Measurements from ENCODE around the gene TNFRSF21.

TNFRSF21 gene

GRCh38 chr6:47307362-47308197 lies 2.1 kb downstream of the TNFRSF21 start:
- Mint-ChIP-seq H3K36me3 (ENCODE audit: low read depth) (no peaks in the 10 kb centered on the region), H3K4me1 (ENCODE audit: low read depth) (peaks cover 14% of the 10 kb centered on the region), H3K9me3 (no peaks in the 10 kb centered on the region), H3K4me3 (peak overlapping the region; percentile 15), H3K27ac (no peak overlapping the region), H3K27me3 (peaks cover 40% of the 10 kb centered on the region)

- Mint-ChIP-seq H3K27me3 (peaks cover 38% of the 10 kb centered on the region), H3K9me3 (no peaks in the 10 kb centered on the region), H3K4me3 (no peak overlapping the region), H3K36me3 (ENCODE audit: low read depth) (no peaks in the 10 kb centered on the region), H3K4me1 (ENCODE audit: low read depth) (peaks cover 18% of the 10 kb centered on the region), H3K27ac (no peak overlapping the region)
Measured at GRCh38 chr6:47306887-47307286, 2.8 kb downstream of the TNFRSF21 start.

GRCh38 chr6:47303861-47304260 lies 5.8 kb downstream of the TNFRSF21 start:
- no peak overlapping the region for H3K27ac Mint-ChIP-seq
- H3K9me3 Mint-ChIP-seq, result no peaks in the 10 kb centered on the region
- no peaks in the 10 kb centered on the region for H3K36me3 Mint-ChIP-seq (ENCODE audit: low read depth)
- peaks cover 37% of the 10 kb centered on the region for H3K27me3 Mint-ChIP-seq
- H3K4me3 Mint-ChIP-seq, result no peak overlapping the region
- H3K4me1 Mint-ChIP-seq (ENCODE audit: low read depth), result peaks cover 15% of the 10 kb centered on the region

- H3K36me3 Mint-ChIP-seq (ENCODE audit: low read depth), result no peaks in the 10 kb centered on the region
- no peaks in the 10 kb centered on the region for H3K9me3 Mint-ChIP-seq
- peaks cover 34% of the 10 kb centered on the region for H3K27me3 Mint-ChIP-seq
- H3K4me1 Mint-ChIP-seq (ENCODE audit: low read depth), result peaks cover 13% of the 10 kb centered on the region
- no peak overlapping the region for H3K4me3 Mint-ChIP-seq
- H3K27ac Mint-ChIP-seq, result no peak overlapping the region
Measured at GRCh38 chr6:47303342-47303741, 6.4 kb downstream of the TNFRSF21 start.

- Mint-ChIP-seq H3K27me3 (peaks cover 28% of the 10 kb centered on the region), H3K36me3 (ENCODE audit: low read depth) (no peaks in the 10 kb centered on the region), H3K4me3 (no peak overlapping the region), H3K27ac (no peak overlapping the region), H3K4me1 (ENCODE audit: low read depth) (peaks cover 6% of the 10 kb centered on the region), H3K9me3 (no peaks in the 10 kb centered on the region)
Measured at GRCh38 chr6:47302043-47302442, 7.7 kb downstream of the TNFRSF21 start.

- no peak overlapping the region for H3K4me3 Mint-ChIP-seq
- no peaks in the 10 kb centered on the region for H3K36me3 Mint-ChIP-seq (ENCODE audit: low read depth)
- peaks cover 6% of the 10 kb centered on the region for H3K4me1 Mint-ChIP-seq (ENCODE audit: low read depth)
- H3K27ac Mint-ChIP-seq, result no peak overlapping the region
- no peaks in the 10 kb centered on the region for H3K9me3 Mint-ChIP-seq
- H3K27me3 Mint-ChIP-seq, result peaks cover 24% of the 10 kb centered on the region
Measured at GRCh38 chr6:47301441-47301840, 8.3 kb downstream of the TNFRSF21 start.

GRCh38 chr6:47300417-47300816 lies 9.3 kb downstream of the TNFRSF21 start:
- H3K36me3 Mint-ChIP-seq (ENCODE audit: low read depth), result no peaks in the 10 kb centered on the region
- H3K27me3 Mint-ChIP-seq, result peaks cover 20% of the 10 kb centered on the region
- H3K9me3 Mint-ChIP-seq, result no peaks in the 10 kb centered on the region
- no peak overlapping the region for H3K27ac Mint-ChIP-seq
- H3K4me1 Mint-ChIP-seq (ENCODE audit: low read depth), result peaks cover 6% of the 10 kb centered on the region
- no peak overlapping the region for H3K4me3 Mint-ChIP-seq

- H3K27me3 Mint-ChIP-seq, result peaks cover 20% of the 10 kb centered on the region
- no peak overlapping the region for H3K4me3 Mint-ChIP-seq
- H3K4me1 Mint-ChIP-seq (ENCODE audit: low read depth), result peaks cover 6% of the 10 kb centered on the region
- no peaks in the 10 kb centered on the region for H3K36me3 Mint-ChIP-seq (ENCODE audit: low read depth)
- no peaks in the 10 kb centered on the region for H3K9me3 Mint-ChIP-seq
- no peak overlapping the region for H3K27ac Mint-ChIP-seq
Measured at GRCh38 chr6:47299965-47300364, 9.7 kb downstream of the TNFRSF21 start.

GRCh38 chr6:47298475-47298874 lies 11.2 kb downstream of the TNFRSF21 start:
- peaks cover 6% of the 10 kb centered on the region for H3K4me1 Mint-ChIP-seq (ENCODE audit: low read depth)
- H3K4me3 Mint-ChIP-seq, result no peak overlapping the region
- peaks cover 20% of the 10 kb centered on the region for H3K27me3 Mint-ChIP-seq
- no peaks in the 10 kb centered on the region for H3K9me3 Mint-ChIP-seq
- no peaks in the 10 kb centered on the region for H3K36me3 Mint-ChIP-seq (ENCODE audit: low read depth)
- H3K27ac Mint-ChIP-seq, result no peak overlapping the region

- Mint-ChIP-seq H3K27ac (no peak overlapping the region), H3K9me3 (peaks cover 7% of the 10 kb centered on the region), H3K36me3 (ENCODE audit: low read depth) (no peaks in the 10 kb centered on the region), H3K4me1 (ENCODE audit: low read depth) (no peaks in the 10 kb centered on the region), H3K27me3 (peaks cover 16% of the 10 kb centered on the region), H3K4me3 (no peak overlapping the region)
Measured at GRCh38 chr6:47294990-47295389, 14.7 kb downstream of the TNFRSF21 start.

- Mint-ChIP-seq H3K9me3 (peaks cover 7% of the 10 kb centered on the region), H3K36me3 (ENCODE audit: low read depth) (no peaks in the 10 kb centered on the region), H3K4me3 (no peak overlapping the region), H3K27ac (no peak overlapping the region), H3K4me1 (ENCODE audit: low read depth) (no peaks in the 10 kb centered on the region), H3K27me3 (peaks cover 13% of the 10 kb centered on the region)
Measured at GRCh38 chr6:47292944-47293343, 16.8 kb downstream of the TNFRSF21 start.

- no peak overlapping the region for H3K4me3 Mint-ChIP-seq
- H3K36me3 Mint-ChIP-seq (ENCODE audit: low read depth), result no peaks in the 10 kb centered on the region
- no peaks in the 10 kb centered on the region for H3K4me1 Mint-ChIP-seq (ENCODE audit: low read depth)
- H3K27me3 Mint-ChIP-seq, result peaks cover 9% of the 10 kb centered on the region
- H3K27ac Mint-ChIP-seq, result no peak overlapping the region
- peaks cover 7% of the 10 kb centered on the region for H3K9me3 Mint-ChIP-seq
Measured at GRCh38 chr6:47292027-47292426, 17.7 kb downstream of the TNFRSF21 start.

GRCh38 chr6:47290124-47290834 lies 19.4 kb downstream of the TNFRSF21 start:
- Mint-ChIP-seq H3K4me3 (no peak overlapping the region), H3K27ac (no peak overlapping the region), H3K9me3 (peaks cover 7% of the 10 kb centered on the region), H3K27me3 (peaks cover 9% of the 10 kb centered on the region), H3K36me3 (ENCODE audit: low read depth) (peaks cover 5% of the 10 kb centered on the region), H3K4me1 (ENCODE audit: low read depth) (no peaks in the 10 kb centered on the region)

GRCh38 chr6:47288267-47289090 lies 21.2 kb downstream of the TNFRSF21 start:
- Mint-ChIP-seq H3K27ac (no peak overlapping the region), H3K27me3 (peaks cover 9% of the 10 kb centered on the region)

GRCh38 chr6:47286301-47286700 lies 23.4 kb downstream of the TNFRSF21 start:
- H3K27me3 Mint-ChIP-seq, result peaks cover 7% of the 10 kb centered on the region
- no peak overlapping the region for H3K27ac Mint-ChIP-seq
- no peaks in the 10 kb centered on the region for H3K4me1 Mint-ChIP-seq (ENCODE audit: low read depth)
- H3K9me3 Mint-ChIP-seq, result peaks cover 6% of the 10 kb centered on the region
- H3K36me3 Mint-ChIP-seq (ENCODE audit: low read depth), result peaks cover 5% of the 10 kb centered on the region
- H3K4me3 Mint-ChIP-seq, result no peak overlapping the region

More at GRCh38 chr6:47288267-47289090, 21.2 kb downstream of the TNFRSF21 start:
- H3K4me1 Mint-ChIP-seq (ENCODE audit: low read depth), result no peaks in the 10 kb centered on the region
- peaks cover 5% of the 10 kb centered on the region for H3K36me3 Mint-ChIP-seq (ENCODE audit: low read depth)
- peaks cover 7% of the 10 kb centered on the region for H3K9me3 Mint-ChIP-seq
- no peak overlapping the region for H3K4me3 Mint-ChIP-seq
